SK-N-SH treated with all-trans-retinoic acid at 6 μM for 48 hours (cell line): ENCODE data around the gene RNF144A.

Experiments used
- ATAC-seq: fragments of 200-7000 bp; cut with Tn5 transposase; 3 replicates; pipeline ENCODE4 v1.9.1; 2020; ENCODE audit warnings: mild to moderate bottlenecking, moderate library complexity
- ARNTL ChIP-seq: fragments of 450-650 bp; formaldehyde crosslinking; IDR thresholded peaks from 2 replicates; pipeline ENCODE4 v1.5.0; 2020; ENCODE audit warnings: low read depth, mild to moderate bottlenecking, moderate library complexity, borderline replicate concordance
- BACH2 ChIP-seq: fragments of 250-450 bp; sonication (Bioruptor Pico); IDR thresholded peaks from 2 replicates; pipeline ENCODE4 v1.9.0; 2021; ENCODE audit warnings: mild to moderate bottlenecking, borderline replicate concordance
- CSDC2 ChIP-seq: fragments of 250-450 bp; sonication (Bioruptor Pico); IDR thresholded peaks from 2 replicates; pipeline ENCODE4 v1.5.0; 2020; ENCODE audit warnings: mild to moderate bottlenecking, moderate library complexity
- ESRRG ChIP-seq: fragments of 250-450 bp; sonication (Bioruptor Pico); IDR thresholded peaks from 2 replicates; pipeline ENCODE4 v1.6.1; 2021; ENCODE audit warnings: mild to moderate bottlenecking
- GLIS3 ChIP-seq: fragments of 250-450 bp; sonication (Bioruptor Pico); IDR thresholded peaks from 2 replicates; pipeline ENCODE4 v1.5.0; 2020; ENCODE audit warnings: mild to moderate bottlenecking, moderate library complexity
- ISL1 ChIP-seq: fragments of 250-450 bp; sonication (Bioruptor Pico); IDR thresholded peaks from 2 replicates; pipeline ENCODE4 v2.1.2; 2022; ENCODE audit warnings: mild to moderate bottlenecking, moderate library complexity
- OSR1 ChIP-seq: fragments of 250-450 bp; sonication (Bioruptor Pico); IDR thresholded peaks from 2 replicates; pipeline ENCODE4 v1.8.0; 2022; ENCODE audit warnings: moderate library complexity, mild to moderate bottlenecking, inconsistent platforms
- PPARA ChIP-seq: fragments of 250-450 bp; sonication (Bioruptor Pico); IDR thresholded peaks from 2 replicates; pipeline ENCODE4 v1.5.0; 2020; ENCODE audit warnings: mild to moderate bottlenecking, borderline replicate concordance
- RARB ChIP-seq: fragments of 250-450 bp; sonication (Bioruptor Pico); IDR thresholded peaks from 2 replicates; pipeline ENCODE4 v1.8.0; 2021; ENCODE audit warnings: mild to moderate bottlenecking, moderate library complexity
- SNAI2 ChIP-seq: fragments of 250-450 bp; sonication (Bioruptor Pico); IDR thresholded peaks from 2 replicates; pipeline ENCODE4 v1.5.0; 2020; ENCODE audit warnings: mild to moderate bottlenecking, moderate library complexity
- TCF4 ChIP-seq: fragments of 250-450 bp; sonication (Bioruptor Pico); IDR thresholded peaks from 2 replicates; pipeline ENCODE4 v1.8.0; 2021; ENCODE audit warnings: mild to moderate bottlenecking, moderate library complexity, borderline replicate concordance
- TOX ChIP-seq: fragments of 250-450 bp; sonication (Bioruptor Pico); IDR thresholded peaks from 2 replicates; pipeline ENCODE4 v1.8.0; 2021; ENCODE audit warnings: mild to moderate bottlenecking, moderate library complexity, borderline replicate concordance
- ZC3H10 ChIP-seq: fragments of 250-450 bp; sonication (Bioruptor Pico); IDR thresholded peaks from 2 replicates; pipeline ENCODE4 v1.5.1; 2021; ENCODE audit warnings: mild to moderate bottlenecking, moderate library complexity
- ZFP3 ChIP-seq: fragments of 250-450 bp; sonication (Bioruptor Pico); IDR thresholded peaks from 2 replicates; pipeline ENCODE4 v1.5.0; 2020; ENCODE audit warnings: mild to moderate bottlenecking, moderate library complexity
- ZFP30 ChIP-seq: fragments of 450-650 bp; formaldehyde crosslinking; IDR thresholded peaks from 2 replicates; pipeline ENCODE4 v1.5.0; 2022; ENCODE audit warnings: mild to moderate bottlenecking, moderate library complexity
- ZNF565 ChIP-seq: fragments of 450-650 bp; formaldehyde crosslinking; conservative IDR thresholded peaks from 2 replicates; pipeline ENCODE4 v1.5.0; 2020; ENCODE audit warnings: low read depth, mild to moderate bottlenecking, moderate library complexity
- ZNF70 ChIP-seq: fragments of 450-650 bp; formaldehyde crosslinking; IDR thresholded peaks from 2 replicates; pipeline ENCODE4 v1.5.0; 2020; ENCODE audit warnings: mild to moderate bottlenecking, moderate library complexity
- ZNF8 ChIP-seq: fragments of 450-650 bp; formaldehyde crosslinking; IDR thresholded peaks from 2 replicates; pipeline ENCODE4 v1.5.0; 2020; ENCODE audit warnings: mild to moderate bottlenecking, moderate library complexity
- TF ChIP-seq, protein P1 (sequence below): fragments of 250-450 bp; sonication (Bioruptor Pico); IDR thresholded peaks from 2 replicates; pipeline ENCODE4 v1.5.1; 2021; ENCODE audit warnings: mild to moderate bottlenecking, moderate library complexity
- TF ChIP-seq, protein P2 (sequence below): fragments of 250-450 bp; sonication (Bioruptor Pico); IDR thresholded peaks from 2 replicates; pipeline ENCODE4 v1.8.0; 2020; ENCODE audit warnings: mild to moderate bottlenecking, moderate library complexity, borderline replicate concordance
- TF ChIP-seq, protein P3 (sequence below): fragments of 250-450 bp; sonication (Bioruptor Pico); IDR thresholded peaks from 2 replicates; pipeline ENCODE4 v1.5.0; 2020; ENCODE audit warnings: mild to moderate bottlenecking, moderate library complexity
- TF ChIP-seq, protein P4 (sequence below): fragments of 250-450 bp; sonication (Bioruptor Pico); IDR thresholded peaks from 2 replicates; pipeline ENCODE4 v1.5.1; 2020; ENCODE audit warnings: low read depth, mild to moderate bottlenecking, moderate library complexity

Gene RNF144A

DNA sequence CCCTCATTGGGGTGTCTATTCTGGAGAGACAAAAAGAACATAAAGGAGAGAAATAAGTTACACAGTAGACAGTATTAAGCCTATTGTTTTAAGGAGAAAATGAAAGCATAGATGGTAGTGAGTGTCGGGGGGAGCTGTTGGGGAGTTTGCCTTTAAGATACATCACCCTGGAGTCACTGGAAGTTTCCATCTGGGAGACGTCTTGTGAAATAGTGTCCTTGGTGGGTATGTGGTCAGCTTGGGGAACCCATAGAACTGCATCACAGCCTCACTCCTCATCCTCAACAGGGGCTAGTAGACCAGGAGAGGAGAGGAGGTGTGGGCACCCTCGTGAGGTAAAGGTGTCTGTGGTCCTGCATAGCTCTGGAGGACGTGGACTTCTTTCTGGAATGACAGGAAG is 60.6 kb downstream of the RNF144A start:
- no peak for TF ChIP-seq TOX (CRISPR knock-in tag)
- TF ChIP-seq ESRRG (CRISPR knock-in tag) = no peak
- no peak for TF ChIP-seq ZNF8 (CRISPR knock-in tag)
- no peak for TF ChIP-seq ISL1 (CRISPR knock-in tag)
- TF ChIP-seq CSDC2 = no peak
- no peak for TF ChIP-seq ARNTL (CRISPR knock-in tag)
- TF ChIP-seq, protein P1, sequence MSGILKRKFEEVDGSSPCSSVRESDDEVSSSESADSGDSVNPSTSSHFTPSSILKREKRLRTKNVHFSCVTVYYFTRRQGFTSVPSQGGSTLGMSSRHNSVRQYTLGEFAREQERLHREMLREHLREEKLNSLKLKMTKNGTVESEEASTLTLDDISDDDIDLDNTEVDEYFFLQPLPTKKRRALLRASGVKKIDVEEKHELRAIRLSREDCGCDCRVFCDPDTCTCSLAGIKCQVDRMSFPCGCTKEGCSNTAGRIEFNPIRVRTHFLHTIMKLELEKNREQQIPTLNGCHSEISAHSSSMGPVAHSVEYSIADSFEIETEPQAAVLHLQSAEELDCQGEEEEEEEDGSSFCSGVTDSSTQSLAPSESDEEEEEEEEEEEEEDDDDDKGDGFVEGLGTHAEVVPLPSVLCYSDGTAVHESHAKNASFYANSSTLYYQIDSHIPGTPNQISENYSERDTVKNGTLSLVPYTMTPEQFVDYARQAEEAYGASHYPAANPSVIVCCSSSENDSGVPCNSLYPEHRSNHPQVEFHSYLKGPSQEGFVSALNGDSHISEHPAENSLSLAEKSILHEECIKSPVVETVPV (CRISPR knock-in tag) = no peak
- TF ChIP-seq, protein P2, sequence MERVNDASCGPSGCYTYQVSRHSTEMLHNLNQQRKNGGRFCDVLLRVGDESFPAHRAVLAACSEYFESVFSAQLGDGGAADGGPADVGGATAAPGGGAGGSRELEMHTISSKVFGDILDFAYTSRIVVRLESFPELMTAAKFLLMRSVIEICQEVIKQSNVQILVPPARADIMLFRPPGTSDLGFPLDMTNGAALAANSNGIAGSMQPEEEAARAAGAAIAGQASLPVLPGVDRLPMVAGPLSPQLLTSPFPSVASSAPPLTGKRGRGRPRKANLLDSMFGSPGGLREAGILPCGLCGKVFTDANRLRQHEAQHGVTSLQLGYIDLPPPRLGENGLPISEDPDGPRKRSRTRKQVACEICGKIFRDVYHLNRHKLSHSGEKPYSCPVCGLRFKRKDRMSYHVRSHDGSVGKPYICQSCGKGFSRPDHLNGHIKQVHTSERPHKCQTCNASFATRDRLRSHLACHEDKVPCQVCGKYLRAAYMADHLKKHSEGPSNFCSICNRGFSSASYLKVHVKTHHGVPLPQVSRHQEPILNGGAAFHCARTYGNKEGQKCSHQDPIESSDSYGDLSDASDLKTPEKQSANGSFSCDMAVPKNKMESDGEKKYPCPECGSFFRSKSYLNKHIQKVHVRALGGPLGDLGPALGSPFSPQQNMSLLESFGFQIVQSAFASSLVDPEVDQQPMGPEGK (CRISPR knock-in tag) = no peak
- TF ChIP-seq ZC3H10 (CRISPR knock-in tag) = no peak
- TF ChIP-seq GLIS3 (CRISPR knock-in tag) = no peak
- TF ChIP-seq, protein P3, sequence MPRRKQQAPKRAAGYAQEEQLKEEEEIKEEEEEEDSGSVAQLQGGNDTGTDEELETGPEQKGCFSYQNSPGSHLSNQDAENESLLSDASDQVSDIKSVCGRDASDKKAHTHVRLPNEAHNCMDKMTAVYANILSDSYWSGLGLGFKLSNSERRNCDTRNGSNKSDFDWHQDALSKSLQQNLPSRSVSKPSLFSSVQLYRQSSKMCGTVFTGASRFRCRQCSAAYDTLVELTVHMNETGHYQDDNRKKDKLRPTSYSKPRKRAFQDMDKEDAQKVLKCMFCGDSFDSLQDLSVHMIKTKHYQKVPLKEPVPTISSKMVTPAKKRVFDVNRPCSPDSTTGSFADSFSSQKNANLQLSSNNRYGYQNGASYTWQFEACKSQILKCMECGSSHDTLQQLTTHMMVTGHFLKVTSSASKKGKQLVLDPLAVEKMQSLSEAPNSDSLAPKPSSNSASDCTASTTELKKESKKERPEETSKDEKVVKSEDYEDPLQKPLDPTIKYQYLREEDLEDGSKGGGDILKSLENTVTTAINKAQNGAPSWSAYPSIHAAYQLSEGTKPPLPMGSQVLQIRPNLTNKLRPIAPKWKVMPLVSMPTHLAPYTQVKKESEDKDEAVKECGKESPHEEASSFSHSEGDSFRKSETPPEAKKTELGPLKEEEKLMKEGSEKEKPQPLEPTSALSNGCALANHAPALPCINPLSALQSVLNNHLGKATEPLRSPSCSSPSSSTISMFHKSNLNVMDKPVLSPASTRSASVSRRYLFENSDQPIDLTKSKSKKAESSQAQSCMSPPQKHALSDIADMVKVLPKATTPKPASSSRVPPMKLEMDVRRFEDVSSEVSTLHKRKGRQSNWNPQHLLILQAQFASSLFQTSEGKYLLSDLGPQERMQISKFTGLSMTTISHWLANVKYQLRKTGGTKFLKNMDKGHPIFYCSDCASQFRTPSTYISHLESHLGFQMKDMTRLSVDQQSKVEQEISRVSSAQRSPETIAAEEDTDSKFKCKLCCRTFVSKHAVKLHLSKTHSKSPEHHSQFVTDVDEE (CRISPR knock-in tag) = no peak
- no peak for TF ChIP-seq ZNF565 (CRISPR knock-in tag)
- TF ChIP-seq PPARA (CRISPR knock-in tag) = no peak
- TF ChIP-seq ZFP30 (CRISPR knock-in tag) = no peak
- TF ChIP-seq RARB (CRISPR knock-in tag) = no peak
- no peak for ATAC-seq

DNA sequence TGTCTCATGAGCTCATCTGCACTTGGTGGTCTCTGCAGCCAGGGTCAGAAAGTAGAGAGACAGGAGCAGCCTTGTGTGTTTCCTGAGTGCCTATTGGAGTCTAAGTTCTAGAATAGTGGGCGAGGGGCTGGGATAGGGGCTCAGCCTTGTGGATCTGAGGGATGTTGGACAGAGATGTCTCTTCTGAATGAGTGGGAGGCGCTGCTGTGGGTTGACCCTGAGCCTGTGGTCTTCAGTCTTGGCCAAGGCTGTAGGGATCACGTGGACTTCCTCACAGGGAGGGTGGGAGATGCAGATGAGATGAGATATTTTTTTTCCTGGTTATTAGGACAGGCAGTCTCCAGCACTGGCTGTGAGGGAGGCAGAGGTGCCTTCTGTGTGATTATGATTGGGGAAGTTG is 61.8 kb downstream of the RNF144A start:
- no peak for ATAC-seq

More for the DNA sequence above, 61.8 kb downstream of the RNF144A start:
- TF ChIP-seq CSDC2 (no peak), ZNF70 (CRISPR knock-in tag) (no peak), ARNTL (CRISPR knock-in tag) (no peak), ZFP3 (CRISPR knock-in tag) (no peak), SNAI2 (CRISPR knock-in tag) (no peak), PPARA (CRISPR knock-in tag) (no peak), ZNF8 (CRISPR knock-in tag) (no peak), OSR1 (no peak), TCF4 (no peak), TOX (CRISPR knock-in tag) (no peak), BACH2 (CRISPR knock-in tag) (no peak), ZFP30 (CRISPR knock-in tag) (no peak), ISL1 (CRISPR knock-in tag) (no peak)
- TF ChIP-seq, protein P3 (CRISPR knock-in tag) = no peak
- TF ChIP-seq, protein P4, sequence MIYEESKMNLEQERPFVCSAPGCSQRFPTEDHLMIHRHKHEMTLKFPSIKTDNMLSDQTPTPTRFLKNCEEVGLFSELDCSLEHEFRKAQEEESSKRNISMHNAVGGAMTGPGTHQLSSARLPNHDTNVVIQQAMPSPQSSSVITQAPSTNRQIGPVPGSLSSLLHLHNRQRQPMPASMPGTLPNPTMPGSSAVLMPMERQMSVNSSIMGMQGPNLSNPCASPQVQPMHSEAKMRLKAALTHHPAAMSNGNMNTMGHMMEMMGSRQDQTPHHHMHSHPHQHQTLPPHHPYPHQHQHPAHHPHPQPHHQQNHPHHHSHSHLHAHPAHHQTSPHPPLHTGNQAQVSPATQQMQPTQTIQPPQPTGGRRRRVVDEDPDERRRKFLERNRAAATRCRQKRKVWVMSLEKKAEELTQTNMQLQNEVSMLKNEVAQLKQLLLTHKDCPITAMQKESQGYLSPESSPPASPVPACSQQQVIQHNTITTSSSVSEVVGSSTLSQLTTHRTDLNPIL = no peak
- TF ChIP-seq, protein P1 (CRISPR knock-in tag) = no peak
- TF ChIP-seq, protein P2 (CRISPR knock-in tag) = no peak
